Thoracic aorta (tissue), 2 donors: ENCODE measurements around the gene FOXP1. TPM values are rescaled to one million over a fixed set of nuclear protein-coding genes. Genes with fewer than 3 reads are reported as not detected.

ENCODE experiments used
- ATAC-seq: fragments of 150-250 bp; one replicate; pipeline ENCODE4 v1.8.0; 2017; ENCODE audit warnings: low read depth; ENCODE audit not compliant: insufficient number of reproducible peaks, low FRiP score
- DNase-seq: peaks from one replicate; pipeline ENCODE4 v3.0.0-alpha.2; 2020; ENCODE audit warnings: low spot score
- H3K27ac ChIP-seq, 2 donors: fragments of 200-600 bp; sonication (generic); 1 replicate in 1 of 2; 2 replicates in 1 of 2; pipeline ENCODE4 v1.5.1; 2016; ENCODE audit warnings: mild to moderate bottlenecking in 2 of 2, moderate library complexity in 2 of 2
- H3K27me3 ChIP-seq: fragments of 200-600 bp; sonication (generic); replicated peaks from 2 replicates; pipeline ENCODE4 v1.6.0; 2016; ENCODE audit warnings: mild to moderate bottlenecking; ENCODE audit not compliant: insufficient read depth
- H3K36me3 ChIP-seq: fragments of 200-600 bp; sonication (generic); one replicate; pipeline ENCODE4 v1.5.1; 2016
- H3K4me1 ChIP-seq, 2 donors: fragments of 200-600 bp; sonication (generic); 1 replicate in 1 of 2; 2 replicates in 1 of 2; pipeline versions ENCODE4 v1.5.1 to v1.6.0; 2016; ENCODE audit warnings: low read depth in 2 of 2, mild to moderate bottlenecking in 1 of 2; ENCODE audit not compliant: control insufficient read depth in 1 of 2
- H3K4me3 ChIP-seq: fragments of 200-600 bp; sonication (generic); 2 replicates; pipeline ENCODE4 v1.5.1; 2016; ENCODE audit warnings: mild to moderate bottlenecking
- H3K9me3 ChIP-seq: fragments of 200-600 bp; sonication (generic); 2 replicates; pipeline ENCODE4 v1.5.1; 2016
- total RNA-seq, 2 donors: library from RNA; depleted of rRNA; stranded (reverse); fragments of >200 nt; gene quantifications; one replicate each; pipeline versions ENCODE4 v1.1.0 to v1.2.3, GENCODE V29; 2016
- TF ChIP-seq, protein P1 (sequence below): fragments of 200-600 bp; sonication (generic); IDR thresholded peaks from one replicate; pipeline ENCODE4 v1.5.1; 2019; ENCODE audit warnings: antibody characterized with exemption

The FOXP1 gene
- total RNA-seq, 2 donors from 2014 or later, result 176 to 255 TPM

DNA sequence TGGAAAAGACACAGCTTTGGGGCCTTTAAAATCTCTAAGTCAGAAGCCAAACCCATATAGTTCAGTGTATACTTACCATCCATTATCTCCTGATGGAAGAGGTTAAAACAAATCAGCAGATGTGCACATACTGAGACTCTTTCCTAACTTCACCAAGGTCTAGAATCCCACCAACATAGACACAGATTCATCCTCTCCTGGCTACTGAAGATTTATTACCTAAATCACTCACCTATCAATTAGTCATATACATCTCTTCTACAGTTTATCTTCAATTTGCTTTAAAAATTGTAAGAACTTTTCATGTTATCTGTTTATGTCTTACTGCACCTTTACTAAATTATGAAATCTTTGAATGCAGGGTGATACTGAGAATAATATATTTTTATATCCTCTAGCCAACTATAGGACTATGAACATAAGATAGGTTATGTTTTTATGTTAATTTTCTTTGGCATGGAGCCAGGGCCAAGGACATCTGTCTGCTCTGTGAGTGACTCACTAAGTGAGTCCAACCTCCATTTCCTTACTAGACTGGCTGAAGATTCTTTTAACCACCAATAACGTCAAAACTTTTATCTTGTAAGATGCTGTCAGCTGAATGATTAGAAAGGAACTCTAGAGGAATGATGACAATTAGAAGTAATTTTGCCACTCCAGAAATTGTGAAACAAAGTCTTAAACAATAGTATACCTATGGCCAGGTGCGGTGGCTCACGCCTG is 397.6 kb downstream of the FOXP1 start:
- no peaks in the 10 kb centered on the region for H3K9me3 ChIP-seq
- no peak overlapping the region for H3K27ac ChIP-seq
- DNase-seq, result no peak
- no peak for ATAC-seq
- TF ChIP-seq, protein P1, sequence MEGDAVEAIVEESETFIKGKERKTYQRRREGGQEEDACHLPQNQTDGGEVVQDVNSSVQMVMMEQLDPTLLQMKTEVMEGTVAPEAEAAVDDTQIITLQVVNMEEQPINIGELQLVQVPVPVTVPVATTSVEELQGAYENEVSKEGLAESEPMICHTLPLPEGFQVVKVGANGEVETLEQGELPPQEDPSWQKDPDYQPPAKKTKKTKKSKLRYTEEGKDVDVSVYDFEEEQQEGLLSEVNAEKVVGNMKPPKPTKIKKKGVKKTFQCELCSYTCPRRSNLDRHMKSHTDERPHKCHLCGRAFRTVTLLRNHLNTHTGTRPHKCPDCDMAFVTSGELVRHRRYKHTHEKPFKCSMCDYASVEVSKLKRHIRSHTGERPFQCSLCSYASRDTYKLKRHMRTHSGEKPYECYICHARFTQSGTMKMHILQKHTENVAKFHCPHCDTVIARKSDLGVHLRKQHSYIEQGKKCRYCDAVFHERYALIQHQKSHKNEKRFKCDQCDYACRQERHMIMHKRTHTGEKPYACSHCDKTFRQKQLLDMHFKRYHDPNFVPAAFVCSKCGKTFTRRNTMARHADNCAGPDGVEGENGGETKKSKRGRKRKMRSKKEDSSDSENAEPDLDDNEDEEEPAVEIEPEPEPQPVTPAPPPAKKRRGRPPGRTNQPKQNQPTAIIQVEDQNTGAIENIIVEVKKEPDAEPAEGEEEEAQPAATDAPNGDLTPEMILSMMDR, result no peak
- no peaks in the 10 kb centered on the region for H3K36me3 ChIP-seq
- no peak overlapping the region for H3K4me3 ChIP-seq
- peaks cover 0 to 6% of the 10 kb centered on the region in 2 donors for H3K4me1 ChIP-seq
- no peaks in the 10 kb centered on the region for H3K27me3 ChIP-seq

DNA sequence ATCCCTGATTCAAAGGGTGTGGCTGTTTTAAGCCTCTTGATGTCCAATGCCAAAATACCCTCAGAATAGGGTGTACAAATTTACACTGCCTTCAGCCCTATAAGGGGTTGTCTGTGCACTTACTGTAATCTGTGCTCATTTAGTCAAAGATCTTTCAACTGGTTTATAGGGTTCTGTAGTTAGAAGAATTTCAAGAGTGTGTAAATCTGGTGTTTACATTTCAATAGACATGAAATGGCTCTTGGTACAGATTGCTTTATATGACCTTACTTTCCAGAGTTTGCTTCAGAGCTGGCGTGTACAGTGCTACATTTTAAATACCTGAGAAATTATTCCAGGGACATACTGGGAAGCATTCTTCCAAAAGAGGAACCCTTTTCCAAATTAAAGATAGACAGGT is 399.3 kb downstream of the FOXP1 start:
- Histone ChIP-seq H3K9me3 (no peaks in the 10 kb centered on the region), H3K4me3 (no peak overlapping the region), H3K27me3 (no peaks in the 10 kb centered on the region), H3K27ac (no peak overlapping the region), H3K4me1 (peaks cover 5 to 18% of the 10 kb centered on the region in 2 donors), H3K36me3 (no peaks in the 10 kb centered on the region)
- TF ChIP-seq, protein P1, result no peak
- DNase-seq (no peak), ATAC-seq (no peak)

DNA sequence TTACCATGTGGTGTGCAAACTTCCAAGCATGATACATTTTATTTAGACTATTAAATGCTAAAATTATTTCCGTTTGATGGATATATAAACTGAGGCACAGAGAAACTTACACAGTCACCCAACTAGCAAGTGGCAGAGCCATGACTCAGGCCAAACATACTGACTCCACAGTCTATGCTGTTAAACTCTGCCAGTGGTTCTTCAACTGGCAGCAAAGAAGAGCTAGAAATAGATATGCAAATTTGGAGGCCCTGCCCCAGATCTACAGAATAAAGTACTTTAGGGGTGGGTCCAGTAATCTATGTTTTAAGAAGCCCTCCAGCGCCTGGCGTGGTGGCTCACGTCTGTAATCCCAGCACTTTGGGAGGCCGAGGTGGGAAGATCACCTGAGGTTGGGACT is 400.0 kb downstream of the FOXP1 start:
- no peak for ATAC-seq
- no peaks in the 10 kb centered on the region for H3K36me3 ChIP-seq
- no peak for DNase-seq
- H3K4me3 ChIP-seq, result no peak overlapping the region
- no peak overlapping the region for H3K27ac ChIP-seq
- H3K4me1 ChIP-seq, result peaks cover 5 to 18% of the 10 kb centered on the region in 2 donors
- TF ChIP-seq, protein P1, result no peak
- H3K27me3 ChIP-seq, result no peaks in the 10 kb centered on the region
- H3K9me3 ChIP-seq, result no peaks in the 10 kb centered on the region

DNA sequence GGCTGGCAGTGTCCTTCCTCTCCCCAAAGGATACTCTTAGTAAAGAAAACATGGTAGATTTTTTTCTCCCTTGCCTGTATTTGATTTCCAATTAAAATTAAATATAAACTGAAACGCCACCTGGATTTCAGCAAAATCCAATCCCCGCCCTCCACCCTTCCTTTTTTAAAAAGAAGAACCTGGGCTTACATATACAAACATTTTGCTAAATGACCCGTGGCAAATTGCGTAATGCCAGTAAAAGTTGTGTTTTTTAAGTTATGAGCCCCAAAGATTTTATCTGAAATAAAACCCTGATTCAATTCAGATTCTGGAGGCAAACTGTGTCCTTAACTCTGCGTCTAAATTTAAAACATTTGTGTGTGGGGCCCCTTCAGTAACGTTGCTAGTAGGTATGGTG is 403.0 kb downstream of the FOXP1 start:
- ATAC-seq (no peak), DNase-seq (no peak)
- H3K9me3 ChIP-seq, result no peaks in the 10 kb centered on the region
- no peak overlapping the region for H3K27ac ChIP-seq
- H3K27me3 ChIP-seq, result no peaks in the 10 kb centered on the region
- H3K36me3 ChIP-seq, result no peaks in the 10 kb centered on the region
- TF ChIP-seq, protein P1, result no peak
- peaks cover 7 to 34% of the 10 kb centered on the region in 2 donors for H3K4me1 ChIP-seq
- H3K4me3 ChIP-seq, result no peak overlapping the region

DNA sequence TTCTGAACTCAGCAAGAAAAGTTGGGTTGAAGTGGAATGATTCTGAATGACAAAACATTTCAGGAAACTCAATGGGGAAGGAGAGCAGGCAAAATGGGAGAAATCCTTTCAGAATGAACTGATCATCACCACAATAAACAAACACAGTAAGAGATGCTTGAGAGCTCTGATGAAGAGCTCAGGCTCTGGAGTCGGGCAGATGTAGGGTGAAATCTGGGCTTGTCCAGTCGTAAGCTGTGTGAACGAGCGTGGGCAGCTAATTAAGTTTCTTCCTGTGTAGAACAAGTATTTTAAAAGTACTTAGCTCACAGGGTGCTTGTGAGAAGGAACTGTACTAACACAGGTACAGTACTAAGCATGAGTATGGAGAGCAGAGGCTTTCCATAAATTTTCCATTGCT is 406.2 kb downstream of the FOXP1 start:
- H3K27me3 ChIP-seq, result no peaks in the 10 kb centered on the region
- DNase-seq, result no peak
- TF ChIP-seq, protein P1, result no peak
- no peaks in the 10 kb centered on the region for H3K36me3 ChIP-seq
- ATAC-seq, result no peak
- H3K9me3 ChIP-seq, result no peaks in the 10 kb centered on the region
- peaks cover 26 to 61% of the 10 kb centered on the region in 2 donors for H3K4me1 ChIP-seq
- no peak overlapping the region for H3K4me3 ChIP-seq
- no peak overlapping the region for H3K27ac ChIP-seq
